ENCODE results near the gene RPL18.
"Not testable (repeated sequence)": the region's sequence is repeated elsewhere in the genome, so short reads cannot be mapped to it uniquely, and the experiment has no call there.

RPL18 gene

DNA sequence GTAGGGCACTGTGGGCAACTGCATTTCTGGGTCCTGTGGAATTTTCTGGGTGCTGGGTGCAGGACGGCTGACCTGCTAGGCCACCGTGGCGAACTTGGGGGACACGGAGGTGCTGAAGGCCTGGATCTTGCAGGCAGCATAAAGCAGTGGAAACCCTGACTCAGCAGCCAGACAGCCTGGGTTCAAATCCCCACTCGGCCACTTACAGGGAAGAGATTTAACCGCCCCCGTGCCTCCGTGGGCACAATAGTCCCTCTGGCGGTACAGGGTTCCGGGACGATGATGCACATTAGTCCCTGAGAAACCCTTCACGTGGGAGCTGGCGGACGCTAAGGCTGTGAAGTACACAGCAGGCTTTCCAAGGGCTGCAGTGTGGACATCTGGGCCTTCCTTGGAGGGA, 7.1 kb downstream of the RPL18 start:
- DNase-seq = no peak

DNA sequence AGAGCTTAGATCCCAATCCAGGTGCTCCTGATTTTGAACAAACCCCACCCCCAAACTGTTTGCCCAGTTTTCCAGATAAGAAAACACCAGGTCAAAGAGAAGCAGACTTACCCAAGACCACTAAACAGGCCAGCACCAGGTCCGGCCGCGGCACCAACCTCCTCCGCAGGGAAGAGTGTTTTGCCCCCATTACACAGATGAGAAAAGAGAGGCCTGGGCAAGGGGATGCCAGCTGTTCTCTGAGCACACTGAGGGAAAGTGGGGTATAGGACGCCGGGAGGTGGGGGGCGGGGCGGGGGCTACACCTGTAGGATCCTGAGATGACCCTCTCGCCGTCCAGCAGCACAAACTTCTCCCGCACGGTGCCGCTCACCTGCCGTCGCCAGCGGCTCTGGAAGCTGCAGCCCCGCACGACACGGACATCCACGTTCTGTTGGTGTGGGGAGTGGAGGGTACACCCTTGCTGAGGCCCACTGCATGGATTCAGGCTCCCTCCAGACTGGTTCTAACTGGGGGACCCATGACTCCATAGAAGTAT, 9.3 kb downstream of the RPL18 start:
- no peak for DNase-seq

- peak; percentile 83 to 84 for DNase-seq
These were observed 10.1 kb downstream of the RPL18 start for GRCh38 chr19:48608798-48609263.

DNA sequence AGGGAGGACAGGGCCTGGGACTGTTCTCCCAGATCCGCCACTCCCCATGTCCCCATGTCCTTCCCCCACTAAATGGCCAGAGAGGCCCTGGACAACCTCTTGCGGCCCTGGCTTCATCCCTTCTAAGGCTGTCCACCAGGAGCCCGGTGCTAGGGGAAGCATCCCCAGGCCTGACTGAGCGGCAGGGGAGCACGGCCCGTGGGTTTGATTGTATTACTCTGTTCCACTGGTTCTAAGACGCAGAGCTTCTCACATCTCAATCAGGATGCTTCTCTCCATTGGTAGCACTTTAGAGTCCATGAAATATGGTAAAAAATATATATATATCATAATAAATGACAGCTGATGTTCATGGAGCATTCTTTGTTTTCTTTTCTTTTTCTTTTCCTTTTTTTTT, 11.6 kb downstream of the RPL18 start:
- no peak for DNase-seq

- DNase-seq = no peak
These were observed 12.3 kb downstream of the RPL18 start, which contains the start of gene SPACA4 for GRCh38 chr19:48606463-48607358. Gene SPACA4, plus strand, starts transcription at chr19:48606742. Its CDS starts 237 bp downstream, at chr19:48606979.

GRCh38 chr19:48603850-48604249, 15.1 kb downstream of the RPL18 start:
- no peak for DNase-seq

DNA sequence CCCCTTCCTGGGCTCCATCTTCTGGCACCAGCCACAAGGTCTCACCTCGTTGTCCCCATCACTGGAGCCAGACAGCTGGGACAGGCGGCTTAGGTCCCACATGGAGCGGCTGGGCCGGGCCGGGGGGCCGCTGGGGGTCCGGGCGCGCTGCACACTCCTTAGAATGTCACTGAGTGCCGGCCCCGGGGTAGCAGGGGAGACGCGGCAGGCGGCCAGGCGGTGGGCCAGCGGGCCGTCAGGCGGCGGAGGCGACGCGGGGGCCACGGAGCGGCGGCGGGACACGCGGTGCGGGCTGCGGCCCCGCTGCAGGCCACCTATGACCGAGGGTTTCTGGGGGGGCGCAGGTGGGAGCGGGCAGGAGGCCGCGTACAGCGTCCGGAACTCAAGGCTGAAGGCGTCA, 15.5 kb downstream of the RPL18 start:
- no peak for DNase-seq

DNA sequence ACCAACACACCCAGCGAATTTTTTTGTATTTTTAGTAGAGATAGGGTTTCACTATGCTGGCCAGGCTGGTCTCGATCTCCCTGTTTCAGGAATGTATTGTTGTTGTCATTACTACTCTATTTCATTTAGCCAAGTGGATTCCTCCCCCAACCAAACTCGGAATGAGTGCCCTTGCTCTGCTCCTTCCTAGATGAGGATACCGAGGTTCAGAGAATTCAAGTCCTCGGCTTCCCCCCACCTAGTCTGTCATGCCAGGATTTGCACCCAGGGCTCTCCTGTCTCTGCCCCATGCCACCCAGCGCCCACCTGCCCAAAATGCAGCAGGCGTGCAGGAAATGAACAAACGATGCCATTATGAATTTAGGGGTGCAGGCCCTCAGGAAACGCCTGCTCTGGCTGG, 16.0 kb downstream of the RPL18 start:
- no peak for DNase-seq

- DNase-seq = no peak
These were observed 18.1 kb downstream of the RPL18 start for GRCh38 chr19:48600679-48601417.

GRCh38 chr19:48598996-48599700, 19.8 kb downstream of the RPL18 start:
- no peak for DNase-seq

- DNase-seq = no peak
These were observed 22.1 kb downstream of the RPL18 start for GRCh38 chr19:48596679-48597465.

- DNase-seq = no peak
These were observed 22.7 kb downstream of the RPL18 start for GRCh38 chr19:48596237-48596636.

GRCh38 chr19:48595833-48596232, 23.1 kb downstream of the RPL18 start:
- DNase-seq = no peak

GRCh38 chr19:48595171-48595570, 23.8 kb downstream of the RPL18 start:
- DNase-seq = no peak

GRCh38 chr19:48591021-48591420, 28.0 kb downstream of the RPL18 start:
- no peak for DNase-seq

DNA sequence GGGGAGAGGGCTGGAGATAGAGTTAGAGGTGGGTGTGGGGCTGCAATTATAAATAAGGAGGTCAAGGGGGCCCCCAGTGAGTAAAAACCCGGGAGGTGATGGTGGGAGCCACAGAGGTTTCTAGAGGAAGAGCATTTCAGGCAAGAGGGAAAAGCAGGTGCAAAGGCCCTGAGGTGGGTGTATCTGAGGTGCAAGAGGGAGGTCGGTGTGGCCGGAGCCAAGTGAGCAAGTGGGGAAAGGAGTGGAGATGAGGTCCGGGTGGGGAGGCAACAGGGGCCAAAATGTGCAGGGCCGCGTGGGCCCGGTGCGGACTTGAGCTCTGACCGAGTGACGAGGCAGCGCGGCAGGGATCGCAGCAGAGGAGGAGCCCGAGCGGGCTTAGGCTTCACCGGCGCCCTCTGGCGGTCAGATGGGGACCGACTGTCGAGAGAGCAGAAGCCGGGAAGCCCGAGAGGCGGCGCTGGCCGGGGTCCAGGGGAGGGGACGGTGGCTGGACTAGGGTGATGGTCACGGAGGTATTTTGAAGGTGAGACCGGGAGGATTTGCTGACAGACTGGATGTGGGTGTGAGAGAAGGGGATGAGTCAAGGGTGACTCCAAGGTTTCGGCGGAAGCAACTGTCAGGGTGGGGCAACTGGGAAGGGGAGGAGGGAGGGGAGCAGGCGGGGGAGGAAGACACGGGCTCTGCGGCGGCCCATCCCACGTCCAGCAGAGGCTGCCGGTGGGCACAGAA, 30.1 kb downstream of the RPL18 start:
- peak; percentile 78 to 82 for DNase-seq

- DNase-seq = no peak
These were observed 31.6 kb downstream of the RPL18 start for GRCh38 chr19:48587387-48587786.

DNA sequence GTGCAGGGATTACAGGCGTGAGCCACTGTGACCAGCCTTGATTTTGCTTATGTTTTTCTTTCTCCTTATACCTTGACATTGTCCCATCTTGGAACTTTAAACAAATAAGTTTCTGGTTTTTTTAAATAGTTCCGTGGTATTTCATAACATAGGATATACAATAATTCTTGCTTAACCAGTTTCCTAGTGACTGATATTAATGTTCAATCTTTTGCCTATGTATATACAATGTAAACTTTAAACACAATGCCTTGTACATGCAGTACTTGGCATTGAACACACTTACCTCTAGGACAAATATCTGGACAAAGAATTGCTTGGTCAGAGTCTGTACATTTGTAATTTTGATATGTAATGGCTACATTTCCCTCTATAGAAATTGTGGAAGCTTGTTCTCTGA, 36.8 kb downstream of the RPL18 start:
- no peak for DNase-seq

- no peak for DNase-seq
These were observed 40.1 kb downstream of the RPL18 start for GRCh38 chr19:48578891-48579290.

DNA sequence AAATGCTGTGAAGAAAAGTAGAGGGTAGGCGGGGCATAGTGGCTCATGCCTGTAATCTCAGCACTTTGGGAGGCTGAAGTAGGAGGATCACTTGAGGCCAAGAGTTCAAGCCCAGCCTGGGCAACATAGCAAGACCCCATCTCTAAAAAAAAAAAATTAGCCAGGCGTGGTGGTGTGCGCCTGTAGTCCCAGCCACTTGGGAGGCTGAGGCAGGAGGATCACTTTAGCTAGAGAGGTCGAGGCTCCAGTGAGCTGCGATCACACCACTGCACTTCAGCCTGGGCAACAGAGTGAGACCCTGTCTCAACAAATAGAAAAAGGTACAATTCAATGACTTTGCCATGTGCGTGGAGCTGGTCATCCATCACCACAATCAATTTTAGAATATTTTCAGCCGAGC, 41.1 kb downstream of the RPL18 start:
- DNase-seq = not testable (repeated sequence)

- DNase-seq = no peak
These were observed 42.9 kb downstream of the RPL18 start for GRCh38 chr19:48575931-48576622.
